ENCODE results near the gene ZNF474.

The ZNF474 gene

GRCh38 chr5:122110987-122111386 lies 18.4 kb upstream of the ZNF474 start:
- H3K27ac ChIP-seq (replicated peaks): no peak overlapping the region
- TF ChIP-seq REST (IDR thresholded peaks at IDR 0.05; ENCODE audit: insufficient replicate concordance, low read depth): no peak
- TF ChIP-seq SPI1 (IDR thresholded peaks at IDR 0.05; ENCODE audit: borderline replicate concordance, low read depth): no peak
- TF ChIP-seq CTCF (IDR thresholded peaks at IDR 0.05; ENCODE audit: insufficient read depth, low read length): no peak
- no peak for TF ChIP-seq POLR2AphosphoS5 (IDR thresholded peaks at IDR 0.05; ENCODE audit: low read depth)
- TF ChIP-seq GABPA (IDR thresholded peaks at IDR 0.05; ENCODE audit: low read depth): no peak
- H3K4me3 ChIP-seq (replicated peaks; ENCODE audit: insufficient read depth, low read length): no peak overlapping the region
- DNase-seq (ENCODE audit: low read depth in 1 of 2, low spot score in 1 of 2): no peak
- no peaks in the 10 kb centered on the region for H3K27me3 ChIP-seq (ENCODE audit: insufficient read depth, poor library complexity, severe bottlenecking)

- Histone ChIP-seq H3K27ac (replicated peaks) (no peak overlapping the region), H3K4me3 (replicated peaks; ENCODE audit: insufficient read depth, low read length) (no peak overlapping the region), H3K27me3 (ENCODE audit: insufficient read depth, poor library complexity, severe bottlenecking) (no peaks in the 10 kb centered on the region)
- TF ChIP-seq POLR2AphosphoS5 (IDR thresholded peaks at IDR 0.05; ENCODE audit: low read depth): no peak
- no peak for TF ChIP-seq CTCF (IDR thresholded peaks at IDR 0.05; ENCODE audit: insufficient read depth, low read length)
- TF ChIP-seq GABPA (IDR thresholded peaks at IDR 0.05; ENCODE audit: low read depth): no peak
- no peak for TF ChIP-seq SPI1 (IDR thresholded peaks at IDR 0.05; ENCODE audit: borderline replicate concordance, low read depth)
- TF ChIP-seq REST (IDR thresholded peaks at IDR 0.05; ENCODE audit: insufficient replicate concordance, low read depth): no peak
- DNase-seq (ENCODE audit: low read depth in 1 of 2, low spot score in 1 of 2): no peak
Observed at GRCh38 chr5:122111460-122111859, 17.9 kb upstream of the ZNF474 start.

GRCh38 chr5:122112063-122112462 lies 17.3 kb upstream of the ZNF474 start:
- Histone ChIP-seq H3K4me3 (replicated peaks; ENCODE audit: insufficient read depth, low read length) (no peak overlapping the region), H3K27ac (replicated peaks) (no peak overlapping the region), H3K27me3 (ENCODE audit: insufficient read depth, poor library complexity, severe bottlenecking) (no peaks in the 10 kb centered on the region)
- DNase-seq (ENCODE audit: low read depth in 1 of 2, low spot score in 1 of 2): no peak
- TF ChIP-seq GABPA (IDR thresholded peaks at IDR 0.05; ENCODE audit: low read depth): no peak
- no peak for TF ChIP-seq SPI1 (IDR thresholded peaks at IDR 0.05; ENCODE audit: borderline replicate concordance, low read depth)
- no peak for TF ChIP-seq CTCF (IDR thresholded peaks at IDR 0.05; ENCODE audit: insufficient read depth, low read length)
- TF ChIP-seq REST (IDR thresholded peaks at IDR 0.05; ENCODE audit: insufficient replicate concordance, low read depth): no peak
- no peak for TF ChIP-seq POLR2AphosphoS5 (IDR thresholded peaks at IDR 0.05; ENCODE audit: low read depth)
